RWPE2 (cell line): Measurements from ENCODE around the gene CACTIN.

Experiments
- ATAC-seq: fragments of 200-7000 bp; cut with Tn5 transposase; 3 replicates; pipeline ENCODE4 v1.9.1; 2021; ENCODE audit warnings: low read depth
- DNase-seq: peaks from one replicate; pipeline ENCODE4 v3.0.0-alpha.2; 2020; ENCODE audit warnings: low spot score
- H3K27ac ChIP-seq: fragments of 450-650 bp; 2 replicates; pipeline ENCODE4 v1.5.1; 2017; ENCODE audit warnings: mild to moderate bottlenecking; ENCODE audit not compliant: poor library complexity, severe bottlenecking
- H3K27me3 ChIP-seq: fragments of 250-450 bp; sonication (Bioruptor Pico); 2 replicates; pipeline ENCODE4 v1.5.1; 2021; ENCODE audit warnings: mild to moderate bottlenecking, moderate library complexity; ENCODE audit not compliant: insufficient read depth, poor library complexity, severe bottlenecking
- H3K36me3 ChIP-seq: fragments of 250-450 bp; sonication (Bioruptor Pico); 2 replicates; pipeline ENCODE4 v1.5.1; 2020; ENCODE audit warnings: low read depth, mild to moderate bottlenecking, moderate library complexity
- H3K4me1 ChIP-seq: fragments of 250-450 bp; sonication (Bioruptor Pico); 2 replicates; pipeline ENCODE4 v1.5.1; 2021; ENCODE audit warnings: mild to moderate bottlenecking, moderate library complexity; ENCODE audit not compliant: insufficient read depth, poor library complexity, severe bottlenecking
- H3K4me3 ChIP-seq: fragments of 250-450 bp; sonication (Bioruptor Pico); 2 replicates; pipeline ENCODE4 v1.5.1; 2021; ENCODE audit warnings: mild to moderate bottlenecking, moderate library complexity; ENCODE audit not compliant: severe bottlenecking
- H3K9me3 ChIP-seq: fragments of 250-450 bp; sonication (Bioruptor Pico); 2 replicates; pipeline ENCODE4 v1.5.1; 2021; ENCODE audit warnings: mild to moderate bottlenecking, moderate library complexity; ENCODE audit not compliant: severe bottlenecking
- CTCF ChIP-seq: fragments of 450-650 bp; IDR thresholded peaks from one replicate; pipeline ENCODE4 v1.5.1; 2017; ENCODE audit warnings: mild to moderate bottlenecking, moderate library complexity; ENCODE audit not compliant: poor library complexity, severe bottlenecking

CACTIN gene

GRCh38 chr19:3618811-3619630 lies 7.6 kb downstream of the CACTIN start:
- peak; percentile 65 for DNase-seq
- TF ChIP-seq CTCF = peak; percentile 48
- no peak for ATAC-seq
- 0 out of 2 replicates have a peak, but pooled peaks cover 4% of the 10 kb centered on the region for H3K36me3 ChIP-seq
- H3K4me3 ChIP-seq = no peak overlapping the region
- H3K27me3 ChIP-seq = no peaks in the 10 kb centered on the region
- no peaks in the 10 kb centered on the region for H3K9me3 ChIP-seq
- no peak overlapping the region for H3K27ac ChIP-seq
- H3K4me1 ChIP-seq = no peaks in the 10 kb centered on the region

GRCh38 chr19:3618144-3618810 lies 8.3 kb downstream of the CACTIN start:
- H3K36me3 ChIP-seq = 0 out of 2 replicates have a peak, but pooled peaks cover 4% of the 10 kb centered on the region
- no peak overlapping the region for H3K27ac ChIP-seq
- H3K9me3 ChIP-seq = no peaks in the 10 kb centered on the region
- ATAC-seq = peak; percentile 44; the same call in 2 of the 3 replicates
- H3K4me1 ChIP-seq = no peaks in the 10 kb centered on the region
- peak; percentile 74 for TF ChIP-seq CTCF
- DNase-seq = peak; percentile 34
- H3K4me3 ChIP-seq = no peak overlapping the region
- no peaks in the 10 kb centered on the region for H3K27me3 ChIP-seq

GRCh38 chr19:3617463-3617862 lies 9.1 kb downstream of the CACTIN start:
- DNase-seq = peak; percentile 43
- no peak for TF ChIP-seq CTCF
- H3K4me3 ChIP-seq = no peak overlapping the region
- no peak overlapping the region for H3K27ac ChIP-seq
- H3K4me1 ChIP-seq = no peaks in the 10 kb centered on the region
- no peaks in the 10 kb centered on the region for H3K27me3 ChIP-seq
- H3K9me3 ChIP-seq = no peaks in the 10 kb centered on the region
- 0 out of 2 replicates have a peak, but pooled peaks cover under 1% of the 10 kb centered on the region for H3K36me3 ChIP-seq
- ATAC-seq = no peak

GRCh38 chr19:3615524-3616135 lies 11.0 kb downstream of the CACTIN start:
- no peaks in the 10 kb centered on the region for H3K27me3 ChIP-seq
- ATAC-seq (no peak), DNase-seq (peak; percentile 33)
- H3K4me1 ChIP-seq = no peaks in the 10 kb centered on the region
- peaks cover 8% of the 10 kb centered on the region for H3K36me3 ChIP-seq
- no peak for TF ChIP-seq CTCF
- no peak overlapping the region for H3K4me3 ChIP-seq
- no peaks in the 10 kb centered on the region for H3K9me3 ChIP-seq
- H3K27ac ChIP-seq = no peak overlapping the region
